Uterus (tissue), 4 donors: Measurements from ENCODE around the gene MRPS5. TPM values are rescaled to one million over a fixed set of nuclear protein-coding genes. Genes with fewer than 3 reads are reported as not detected.

Experiments
- DNase-seq, 2 donors: peaks; one replicate each; pipeline ENCODE4 v3.0.0-alpha.2; 2019 to 2020
- H3K27ac ChIP-seq, 2 donors: fragments of 200-600 bp; sonication (generic); 1 replicate in 1 of 2; 2 replicates in 1 of 2; pipeline ENCODE4 v1.5.1; 2016 to 2018
- H3K27me3 ChIP-seq, 2 donors: fragments of 200-600 bp; sonication (generic); one replicate each; pipeline ENCODE4 v1.5.1; 2018 to 2019; ENCODE audit warnings: control low read depth in 1 of 2
- H3K36me3 ChIP-seq, 2 donors: fragments of 200-600 bp; sonication (generic); one replicate each; pipeline ENCODE4 v1.5.1; 2019; ENCODE audit warnings: control low read depth in 1 of 2
- H3K4me1 ChIP-seq, 2 donors: fragments of 200-600 bp; sonication (generic); one replicate each; pipeline ENCODE4 v1.5.1; 2018 to 2019; ENCODE audit warnings: control low read depth in 1 of 2
- H3K4me3 ChIP-seq, 2 donors: fragments of 200-600 bp; sonication (generic); 1 replicate in 1 of 2; 2 replicates in 1 of 2; pipeline ENCODE4 v1.5.1; 2018 to 2019; ENCODE audit warnings: mild to moderate bottlenecking in 1 of 2
- H3K9me3 ChIP-seq, 2 donors: fragments of 200-600 bp; sonication (generic); one replicate each; pipeline ENCODE4 v1.5.1; 2019; ENCODE audit warnings: control low read depth in 1 of 2
- CTCF ChIP-seq, 4 experiments: fragments of 200-600 bp in 2 of 4; fragments of 450-650 bp in 2 of 4; sonication (generic) in 2 of 4; IDR thresholded peaks; one replicate each; pipeline ENCODE4 v1.5.1; 2016 to 2019; ENCODE audit warnings: antibody characterized with exemption in 4 of 4, mild to moderate bottlenecking in 2 of 4, moderate library complexity in 1 of 4
- POLR2A ChIP-seq, 2 donors: fragments of 450-650 bp; IDR thresholded peaks; one replicate each; pipeline ENCODE4 v1.6.1; 2016; ENCODE audit warnings: antibody characterized with exemption in 2 of 2, mild to moderate bottlenecking in 1 of 2, moderate library complexity in 1 of 2
- intact Hi-C: fragments of 100-400 bp; cut with DNase I; formaldehyde crosslinking; loops from one replicate; pipeline ENCODE4 v1.15.1; 2023; ENCODE audit warnings: low total_unique reads
- total RNA-seq, 4 donors: library from RNA; depleted of rRNA in 3 of 4; stranded (reverse); fragments of >200 nt in 3 of 4; gene quantifications; one replicate each; pipeline versions ENCODE4 v1.1.0 to v1.2.4, GENCODE V29; 2014 to 2023
- donor health status: DM: yes; HTN: yes; CAD: no.

The MRPS5 gene
- total RNA-seq, 4 donors from 2014 or later: 7.2 to 50.3 (median 28.6) TPM

- intact Hi-C loops: no loop called here
- H3K4me1 ChIP-seq: peaks cover 0 to 7% of the 10 kb centered on the region in 2 donors
- H3K27ac ChIP-seq: no peak overlapping the region
- no peak for TF ChIP-seq POLR2A (IDR thresholded peaks at IDR 0.05)
- TF ChIP-seq CTCF (IDR thresholded peaks at IDR 0.05): no peak
- no peaks in the 10 kb centered on the region for H3K27me3 ChIP-seq
- peaks cover 0 to 4% of the 10 kb centered on the region in 2 donors for H3K36me3 ChIP-seq
- H3K4me3 ChIP-seq: no peak overlapping the region
- no peak for DNase-seq
- no peaks in the 10 kb centered on the region for H3K9me3 ChIP-seq
Observed at GRCh38 chr2:95113464-95113863, 8.1 kb downstream of the MRPS5 start.

GRCh38 chr2:95110395-95110794, 11.2 kb downstream of the MRPS5 start:
- intact Hi-C loops: no loop called here
- peaks cover 0 to 3% of the 10 kb centered on the region in 2 donors for H3K4me1 ChIP-seq
- H3K36me3 ChIP-seq: peaks cover 0 to 4% of the 10 kb centered on the region in 2 donors
- H3K4me3 ChIP-seq: no peak overlapping the region
- no peak for TF ChIP-seq CTCF (IDR thresholded peaks at IDR 0.05)
- TF ChIP-seq POLR2A (IDR thresholded peaks at IDR 0.05): no peak
- DNase-seq: no peak
- no peak overlapping the region for H3K27ac ChIP-seq
- H3K27me3 ChIP-seq: no peaks in the 10 kb centered on the region
- H3K9me3 ChIP-seq: no peaks in the 10 kb centered on the region

- peaks cover 0 to 4% of the 10 kb centered on the region in 2 donors for H3K36me3 ChIP-seq
- intact Hi-C loops: no loop called here
Observed at GRCh38 chr2:95109260-95109659, 12.3 kb downstream of the MRPS5 start.

DNA sequence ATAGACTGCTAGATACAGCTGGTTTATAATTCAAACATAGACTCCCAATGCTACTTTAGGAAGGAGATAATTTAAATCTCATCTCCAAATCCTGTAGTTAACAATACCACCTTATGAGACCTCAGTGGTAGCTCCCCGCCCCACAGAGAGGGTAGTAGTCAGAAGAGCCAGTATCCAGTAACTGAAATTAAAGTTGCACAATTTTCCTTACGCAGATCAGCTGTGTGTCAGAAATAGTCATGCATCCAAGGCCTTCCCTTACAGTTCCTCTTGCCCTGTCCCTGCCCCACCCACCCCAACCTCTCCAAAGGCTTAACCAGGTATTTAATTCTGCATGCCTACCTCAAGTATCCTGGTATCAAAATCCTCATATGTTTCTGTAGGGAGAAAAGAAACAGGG, 15.5 kb downstream of the MRPS5 start:
- H3K4me3 ChIP-seq: no peak overlapping the region
- DNase-seq: no peak
- no peaks in the 10 kb centered on the region for H3K9me3 ChIP-seq
- TF ChIP-seq CTCF (IDR thresholded peaks at IDR 0.05) (no peak), POLR2A (IDR thresholded peaks at IDR 0.05) (no peak)
- no peak overlapping the region for H3K27ac ChIP-seq
- peaks cover 0 to 4% of the 10 kb centered on the region in 2 donors for H3K36me3 ChIP-seq
- H3K27me3 ChIP-seq: no peaks in the 10 kb centered on the region
- no peaks in the 10 kb centered on the region for H3K4me1 ChIP-seq
- intact Hi-C loops: no loop called here

More at GRCh38 chr2:95109260-95109659, 12.3 kb downstream of the MRPS5 start:
- TF ChIP-seq CTCF (IDR thresholded peaks at IDR 0.05) (no peak), POLR2A (IDR thresholded peaks at IDR 0.05) (no peak)
- Histone ChIP-seq H3K4me3 (no peak overlapping the region), H3K9me3 (no peaks in the 10 kb centered on the region), H3K27ac (no peak overlapping the region), H3K27me3 (no peaks in the 10 kb centered on the region), H3K4me1 (no peaks in the 10 kb centered on the region)
- DNase-seq: no peak

- H3K36me3 ChIP-seq: peaks cover 0 to 4% of the 10 kb centered on the region in 2 donors
- intact Hi-C loops: no loop called here
Observed at GRCh38 chr2:95104606-95105005, 17.0 kb downstream of the MRPS5 start.

More at GRCh38 chr2:95104606-95105005, 17.0 kb downstream of the MRPS5 start:
- Histone ChIP-seq H3K9me3 (no peaks in the 10 kb centered on the region), H3K27ac (no peak overlapping the region), H3K4me3 (no peak overlapping the region), H3K27me3 (no peaks in the 10 kb centered on the region), H3K4me1 (no peaks in the 10 kb centered on the region)
- DNase-seq: no peak
- TF ChIP-seq CTCF (IDR thresholded peaks at IDR 0.05) (no peak), POLR2A (IDR thresholded peaks at IDR 0.05) (no peak)
